H9 (cell line): ENCODE measurements around the gene RILPL1. TPM values are rescaled to one million over a fixed set of nuclear protein-coding genes. Genes with fewer than 3 reads are reported as not detected.
"Not testable (repeated sequence)": the region's sequence is repeated elsewhere in the genome, so short reads cannot be mapped to it uniquely, and the experiment has no call there.

ENCODE experiments used
- DNase-seq: peaks from one replicate; pipeline ENCODE4 v3.0.0-alpha.2; 2017
- H2AFZ ChIP-seq: one replicate; pipeline ENCODE4 v1.6.1; 2013; ENCODE audit warnings: mild to moderate bottlenecking, low read length, control low read depth, moderate library complexity
- H2AK5ac ChIP-seq: 2 replicates; pipeline ENCODE4 v1.6.1; 2013; ENCODE audit warnings: low read length, control low read depth, mixed read lengths; ENCODE audit not compliant: insufficient read length
- H2BK120ac ChIP-seq: one replicate; pipeline ENCODE4 v1.6.1; 2013; ENCODE audit warnings: low read depth, mild to moderate bottlenecking, low read length, control low read depth, inconsistent platforms; ENCODE audit not compliant: poor library complexity, severe bottlenecking
- H2BK12ac ChIP-seq: 2 replicates; pipeline ENCODE4 v1.6.1; 2013; ENCODE audit warnings: low read length, control low read depth, mixed read lengths, low read depth; ENCODE audit not compliant: insufficient read length
- H2BK15ac ChIP-seq: 2 replicates; pipeline ENCODE4 v1.6.1; 2013; ENCODE audit warnings: low read depth, low read length, control low read depth
- H2BK20ac ChIP-seq: one replicate; pipeline ENCODE4 v1.6.1; 2013; ENCODE audit warnings: low read depth, mild to moderate bottlenecking, low read length, control low read depth, inconsistent platforms; ENCODE audit not compliant: poor library complexity, severe bottlenecking
- H2BK5ac ChIP-seq: 2 replicates; pipeline ENCODE4 v1.6.1; 2013; ENCODE audit warnings: low read length, control low read depth, mixed read lengths; ENCODE audit not compliant: insufficient read length
- H3K14ac ChIP-seq: 2 replicates; pipeline ENCODE4 v1.6.1; 2013; ENCODE audit warnings: low read length, control low read depth; ENCODE audit not compliant: insufficient read depth
- H3K18ac ChIP-seq: 2 replicates; pipeline ENCODE4 v1.6.1; 2013; ENCODE audit warnings: low read depth, mild to moderate bottlenecking, mixed read lengths, low read length, control low read depth; ENCODE audit not compliant: insufficient read length
- H3K23ac ChIP-seq: 2 replicates; pipeline ENCODE4 v1.6.1; 2013; ENCODE audit warnings: low read length, control low read depth, mixed read lengths, low read depth; ENCODE audit not compliant: insufficient read length
- H3K23me2 ChIP-seq: 2 replicates; pipeline ENCODE4 v1.6.1; 2013; ENCODE audit warnings: low read depth, mild to moderate bottlenecking, mixed read lengths, low read length, control low read depth; ENCODE audit not compliant: insufficient read length, poor library complexity, severe bottlenecking
- H3K27ac ChIP-seq: 2 replicates; pipeline ENCODE4 v1.5.1; 2013; ENCODE audit warnings: low read length, control low read depth, mixed read lengths, low read depth; ENCODE audit not compliant: insufficient read length
- H3K27me3 ChIP-seq: 2 replicates; pipeline ENCODE4 v1.6.1; 2013; ENCODE audit warnings: low read length, control low read depth, inconsistent platforms; ENCODE audit not compliant: insufficient read depth
- H3K4ac ChIP-seq: 2 replicates; pipeline ENCODE4 v1.6.1; 2013; ENCODE audit warnings: low read depth, mild to moderate bottlenecking, control low read depth, inconsistent platforms, low read length, moderate library complexity
- H3K4me1 ChIP-seq: 2 replicates; pipeline ENCODE4 v1.6.1; 2013; ENCODE audit warnings: low read length, control low read depth, inconsistent platforms; ENCODE audit not compliant: insufficient read depth
- H3K4me2 ChIP-seq: 2 replicates; pipeline ENCODE4 v1.6.1; 2013; ENCODE audit warnings: low read length, control low read depth, mixed read lengths; ENCODE audit not compliant: insufficient read length, insufficient read depth
- H3K56ac ChIP-seq: 2 replicates; pipeline ENCODE4 v1.6.1; 2013; ENCODE audit warnings: low read depth, mild to moderate bottlenecking, mixed read lengths, low read length, control low read depth; ENCODE audit not compliant: insufficient read length
- H3K79me1 ChIP-seq: 2 replicates; pipeline ENCODE4 v1.6.1; 2013; ENCODE audit warnings: low read depth, mild to moderate bottlenecking, moderate library complexity, low read length, control low read depth, inconsistent platforms; ENCODE audit not compliant: insufficient read depth, poor library complexity, severe bottlenecking
- H3K79me2 ChIP-seq: 2 replicates; pipeline ENCODE4 v1.6.1; 2013; ENCODE audit warnings: low read length, control low read depth, inconsistent platforms; ENCODE audit not compliant: insufficient read depth
- H3K9ac ChIP-seq: 2 replicates; pipeline ENCODE4 v1.6.1; 2013; ENCODE audit warnings: low read length, control low read depth, mixed read lengths; ENCODE audit not compliant: insufficient read length; ENCODE audit errors: extremely low read depth
- H3K9me3 ChIP-seq: one replicate; pipeline ENCODE4 v1.6.1; 2013; ENCODE audit warnings: low read depth, low read length, inconsistent platforms; ENCODE audit not compliant: control insufficient read depth
- H3T11ph ChIP-seq: one replicate; pipeline ENCODE4 v1.6.1; 2013; ENCODE audit warnings: mild to moderate bottlenecking, low read length, control low read depth, inconsistent platforms
- H4K20me1 ChIP-seq: one replicate; pipeline ENCODE4 v1.6.1; 2013; ENCODE audit not compliant: control insufficient read depth, insufficient read length, insufficient read depth
- H4K5ac ChIP-seq: 2 replicates; pipeline ENCODE4 v1.6.1; 2013; ENCODE audit warnings: low read depth, mild to moderate bottlenecking, mixed read lengths, low read length, control low read depth; ENCODE audit not compliant: insufficient read length
- H4K8ac ChIP-seq: replicated peaks from 2 replicates; pipeline ENCODE4 v1.6.1; 2013; ENCODE audit warnings: low read length, control low read depth, mixed read lengths, low read depth; ENCODE audit not compliant: insufficient read length
- H4K91ac ChIP-seq: 2 replicates; pipeline ENCODE4 v1.6.1; 2013; ENCODE audit warnings: low read depth, mild to moderate bottlenecking, moderate library complexity, mixed read lengths, low read length, control low read depth; ENCODE audit not compliant: insufficient read length
- H3K27ac Mint-ChIP-seq, 3 experiments: 2 replicates in 2 of 3; 3 replicates in 1 of 3; pipeline ENCODE4 v1.8.0; 2020 to 2021; ENCODE audit warnings: mixed read lengths in 3 of 3, mild to moderate bottlenecking in 1 of 3, moderate library complexity in 1 of 3
- H3K27me3 Mint-ChIP-seq: 2 replicates; pipeline ENCODE4 v1.8.0; 2021; ENCODE audit warnings: low read depth, mild to moderate bottlenecking, moderate library complexity, mixed read lengths
- H3K36me3 Mint-ChIP-seq, 3 experiments: 2 replicates in 2 of 3; 3 replicates in 1 of 3; pipeline ENCODE4 v1.8.0; 2020 to 2021; ENCODE audit warnings: low read depth in 3 of 3, mixed read lengths in 3 of 3; ENCODE audit not compliant: insufficient read depth in 1 of 3
- H3K4me1 Mint-ChIP-seq, 2 experiments: 2 replicates each; pipeline ENCODE4 v1.8.0; 2020; ENCODE audit warnings: mixed read lengths in 2 of 2
- H3K4me3 Mint-ChIP-seq, 2 experiments: 2 replicates in 1 of 2; 3 replicates in 1 of 2; pipeline ENCODE4 v1.8.0; 2020 to 2021; ENCODE audit warnings: mild to moderate bottlenecking in 2 of 2, mixed read lengths in 2 of 2, moderate library complexity in 1 of 2
- H3K9me3 Mint-ChIP-seq, 2 experiments: 2 replicates in 1 of 2; 3 replicates in 1 of 2; pipeline ENCODE4 v1.8.0; 2020; ENCODE audit warnings: mild to moderate bottlenecking in 2 of 2, mixed read lengths in 2 of 2, moderate library complexity in 1 of 2
- WGBS: extraction: QIAGEN DNeasy Blood & Tissue Kit; methylation state at CpG from one replicate; pipeline ENCODE4 v1.1.7; 2013; ENCODE audit warnings: missing lambda C conversion rate, low lambda C conversion rate, mixed read lengths; ENCODE audit not compliant: insufficient read length; ENCODE audit errors: extremely low coverage; 5-methylcytosine and 5-hydroxymethylcytosine counted together
- total RNA-seq: library from RNA; stranded (reverse); gene quantifications from 2 replicates; pipeline ENCODE4 v1.2.1, GENCODE V29; 2021

RILPL1 gene
- total RNA-seq, 1 experiment from 2014 or later = 8.1 TPM

DNA sequence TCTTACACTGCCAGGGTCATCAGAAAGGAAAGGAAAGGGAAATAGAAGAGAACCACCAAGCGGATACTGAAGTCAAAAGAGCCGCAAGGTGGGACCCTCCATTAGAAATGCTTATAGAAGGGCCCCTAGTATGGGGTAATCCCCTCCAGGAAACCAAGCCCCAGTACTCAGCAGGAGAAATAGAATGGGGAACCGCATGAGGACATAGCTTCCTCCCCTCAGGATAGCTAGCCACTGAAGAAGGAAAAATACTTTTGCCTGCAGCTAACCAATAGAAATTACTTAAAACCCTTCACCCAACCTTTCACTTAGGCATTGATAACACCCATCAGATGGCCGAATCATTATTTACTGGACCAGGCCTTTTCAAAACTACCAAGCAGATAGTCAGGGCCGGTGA, 21.3 kb upstream of the RILPL1 start:
- not testable (repeated sequence) for H3K27me3 ChIP-seq, H3K23ac ChIP-seq, H4K5ac ChIP-seq, H3K9ac ChIP-seq, H3K9me3 Mint-ChIP-seq, H2BK5ac ChIP-seq, H3K4ac ChIP-seq, DNase-seq, H3K36me3 Mint-ChIP-seq, H3K4me1 Mint-ChIP-seq, H3K4me3 Mint-ChIP-seq, H3T11ph ChIP-seq, H4K91ac ChIP-seq, H4K20me1 ChIP-seq, H3K56ac ChIP-seq, H2BK12ac ChIP-seq, H2BK120ac ChIP-seq, H3K18ac ChIP-seq, H2AFZ ChIP-seq, H3K9me3 ChIP-seq, H2BK20ac ChIP-seq, H4K8ac ChIP-seq, H3K27ac Mint-ChIP-seq, H2BK15ac ChIP-seq, H3K79me2 ChIP-seq, H3K14ac ChIP-seq, H3K4me1 ChIP-seq, H3K4me2 ChIP-seq, H3K79me1 ChIP-seq, H2AK5ac ChIP-seq, H3K23me2 ChIP-seq, H3K27ac ChIP-seq
- no CpG with 5 or more reads among the region's 5 CpGs for WGBS
- H3K27me3 Mint-ChIP-seq = peaks cover 17% of the 10 kb centered on the region

DNA sequence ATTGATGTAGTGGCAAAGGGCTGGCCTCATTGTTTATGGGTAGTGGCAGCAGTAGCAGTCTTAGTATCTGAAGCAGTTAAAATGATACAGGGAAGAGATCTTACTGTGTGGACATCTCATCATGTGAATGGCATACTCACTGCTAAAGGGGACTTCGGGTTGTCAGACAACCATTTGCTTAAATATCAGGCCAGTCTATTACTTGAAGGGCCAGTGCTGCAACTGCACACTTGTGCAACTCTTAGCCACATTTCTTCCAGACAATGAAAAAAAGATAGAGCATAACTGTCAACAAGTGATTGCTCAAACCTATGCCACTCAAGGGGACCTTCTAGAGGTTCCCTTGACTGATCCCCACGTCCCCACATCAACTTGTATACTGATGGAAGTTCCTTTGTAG, 20.6 kb upstream of the RILPL1 start:
- not testable (repeated sequence) for H3K9me3 Mint-ChIP-seq, H3K27me3 ChIP-seq, H3K4me3 Mint-ChIP-seq, H3K9ac ChIP-seq, H3K79me2 ChIP-seq, H4K91ac ChIP-seq, H3K4me1 ChIP-seq, H3K18ac ChIP-seq, H3T11ph ChIP-seq, H3K27ac ChIP-seq, H3K36me3 Mint-ChIP-seq, H2AFZ ChIP-seq, H4K20me1 ChIP-seq, H3K56ac ChIP-seq, H2BK5ac ChIP-seq, H3K23ac ChIP-seq, H2AK5ac ChIP-seq, H2BK120ac ChIP-seq, H2BK20ac ChIP-seq, H3K9me3 ChIP-seq, H4K5ac ChIP-seq, H3K14ac ChIP-seq, H3K4me2 ChIP-seq, H3K79me1 ChIP-seq, H4K8ac ChIP-seq, DNase-seq, H2BK15ac ChIP-seq, H3K4me1 Mint-ChIP-seq, H3K27ac Mint-ChIP-seq, H3K23me2 ChIP-seq, H2BK12ac ChIP-seq, H3K4ac ChIP-seq
- H3K27me3 Mint-ChIP-seq = peaks cover 24% of the 10 kb centered on the region
- no CpG with 5 or more reads among the region's 2 CpGs for WGBS
